NCI-H748 (cell line): ENCODE measurements around the gene FUT3.

ENCODE experiments used
- DNase-seq: peaks from one replicate; lab custom pipeline; 2025; ENCODE audit not compliant: unreplicated experiment; lab: John Stamatoyannopoulos, UW

The FUT3 gene

GRCh38 chr19:5803752-5804515, 47.3 kb downstream of the FUT3 start:
- DNase-seq = peak; percentile 88

- no peak for DNase-seq
Observed at GRCh38 chr19:5803441-5803751, 47.9 kb downstream of the FUT3 start.

- DNase-seq = peak; percentile 81
Observed at GRCh38 chr19:5801796-5802619, 49.2 kb downstream of the FUT3 start.

- DNase-seq = no peak
Observed at GRCh38 chr19:5800361-5801270, 50.6 kb downstream of the FUT3 start.

GRCh38 chr19:5799247-5800241, 51.7 kb downstream of the FUT3 start:
- DNase-seq = no peak

- DNase-seq = no peak
Observed at GRCh38 chr19:5798244-5798643, 53.0 kb downstream of the FUT3 start.

- no peak for DNase-seq
Observed at GRCh38 chr19:5795382-5795919, 55.8 kb downstream of the FUT3 start.

- no peak for DNase-seq
Observed at GRCh38 chr19:5793188-5793587, 58.1 kb downstream of the FUT3 start.
